Measurements from ENCODE around the gene RNF32. TPM values are rescaled to one million over a fixed set of nuclear protein-coding genes. Genes with fewer than 3 reads are reported as not detected.

Gene RNF32
- 0.55 TPM in 1 of 2 replicates, not detected in the other for total RNA-seq (2014; rRNA removed; shearing (Covaris generic))
- 0.43 TPM in 1 of 2 replicates, not detected in the other for polyA plus RNA-seq (2015; cell fraction: cytosol; rRNA removed)
- 1.0 and 2.1 TPM in 2 replicates for polyA plus RNA-seq (2015; cell fraction: nucleus; rRNA removed)

DNA sequence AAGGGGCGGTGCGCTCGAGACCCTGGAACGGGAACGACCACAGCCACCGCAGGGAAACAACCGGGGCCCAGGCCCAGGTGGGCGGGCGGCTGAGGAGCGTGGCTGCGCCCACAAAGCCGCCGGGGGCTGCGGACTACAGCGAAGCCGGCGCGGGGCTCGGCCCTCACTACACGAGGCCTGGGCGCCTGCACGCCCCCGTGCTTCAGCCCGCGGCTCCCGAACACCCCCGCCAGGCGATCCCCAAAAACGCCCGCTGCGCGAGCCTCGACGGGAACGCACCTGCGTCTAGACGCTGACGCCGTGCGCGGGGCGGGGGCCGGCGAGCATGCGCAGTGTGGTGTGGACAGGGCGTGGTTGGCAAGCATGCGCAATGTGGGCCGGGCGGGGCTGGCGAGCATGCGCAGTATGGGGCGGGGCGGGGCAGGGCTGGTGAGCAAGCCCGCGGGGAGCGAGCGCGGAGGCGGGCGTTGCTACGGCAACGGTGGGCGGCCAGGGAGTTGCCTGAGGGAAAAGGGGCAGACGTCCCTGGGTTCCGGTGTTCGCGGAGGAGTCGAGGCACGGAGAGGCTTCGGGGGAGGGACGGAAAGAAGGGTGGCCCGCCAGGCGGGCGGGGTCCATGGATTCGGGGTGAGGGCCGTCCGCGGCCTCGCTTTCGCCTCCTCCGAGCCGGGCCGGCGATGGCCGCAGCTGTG lies at the start of gene RNF32:
RNF32 (plus strand) TSS at position 518 of the 692 bp plus-strand sequence. CDS start 3,104 bp downstream, outside the sequence.
- peak; percentile 84 for DNase-seq (ENCODE audit: low read depth, low spot score)
- in situ Hi-C loops (cut with HindIII; ENCODE audit: low pct_unique_long_range_greater_than_20kb, low sequenced_read_pairs) = no loop called here

DNA sequence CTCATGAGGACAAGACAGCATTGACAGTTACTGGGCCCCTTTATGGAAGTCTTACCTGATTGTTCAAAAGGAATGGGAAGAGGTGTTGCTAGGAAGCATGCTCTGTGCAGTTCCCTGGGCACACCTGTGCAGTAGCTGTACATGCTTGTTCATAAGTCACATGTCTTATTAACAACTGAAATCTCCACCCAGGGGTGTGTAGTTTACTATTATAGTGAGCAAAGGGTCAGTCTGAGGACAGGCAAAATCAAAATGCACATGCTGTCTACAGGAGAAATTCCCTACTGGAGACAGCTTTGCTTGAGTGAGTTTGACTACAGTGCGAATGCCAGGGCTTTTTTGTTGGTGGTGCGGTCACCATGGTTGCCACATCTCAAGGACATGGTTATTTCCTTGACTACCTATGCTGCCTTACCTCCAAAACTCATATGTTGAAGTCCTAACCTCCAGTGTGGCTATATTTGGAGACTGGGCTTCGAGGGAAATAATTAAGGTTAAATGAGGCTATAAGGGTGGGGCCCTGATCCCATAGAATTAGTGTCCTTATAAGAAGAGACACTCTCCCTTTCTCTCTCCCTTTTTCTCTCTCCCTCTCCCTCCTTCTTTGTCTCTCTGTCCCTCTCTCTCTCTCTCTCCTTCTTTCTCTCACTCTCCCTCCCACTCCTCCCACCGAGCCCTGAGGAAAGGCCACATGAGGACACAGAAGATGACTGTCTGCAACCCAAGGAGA lies 48.3 kb upstream of the RNF32 start:
- in situ Hi-C loops (cut with HindIII; ENCODE audit: low pct_unique_long_range_greater_than_20kb, low sequenced_read_pairs) = no loop called here

DNA sequence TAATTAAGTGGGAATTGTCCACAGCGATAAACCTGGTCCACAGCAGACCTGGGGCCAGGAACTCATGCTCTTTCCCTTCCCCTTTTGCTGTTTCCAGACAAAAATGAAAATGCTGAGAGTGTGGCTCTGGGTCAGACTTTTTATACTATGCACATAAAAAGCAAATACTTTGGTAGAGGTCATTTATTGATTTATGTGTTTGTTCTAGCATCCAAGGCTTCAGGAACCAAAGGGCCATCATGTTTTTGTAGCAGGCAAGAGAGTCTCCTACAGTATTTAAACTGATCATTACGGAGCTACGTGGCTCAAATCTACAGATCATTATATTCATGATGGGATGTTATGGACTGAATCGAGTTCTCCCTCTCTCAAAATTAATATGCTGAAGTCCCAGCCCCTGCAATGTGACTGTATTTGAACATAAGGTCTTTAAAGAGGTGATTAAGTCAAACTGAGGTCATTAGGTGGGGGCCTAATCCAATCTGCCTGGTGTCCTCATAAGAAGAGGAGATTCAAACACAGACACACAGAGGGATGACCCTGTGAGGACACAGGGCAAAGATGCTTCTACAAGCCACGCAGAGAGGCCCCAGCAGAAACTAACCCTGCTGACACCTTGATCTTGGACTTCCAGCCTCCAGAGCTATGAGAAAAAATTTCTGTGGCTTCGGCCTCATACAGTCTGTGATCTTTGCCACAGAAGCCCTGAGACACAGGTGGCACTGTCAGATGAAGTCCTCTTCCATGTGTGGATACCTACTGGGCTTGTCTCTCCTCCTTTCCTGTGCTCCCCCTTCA lies 46.1 kb upstream of the RNF32 start:
- in situ Hi-C loops (cut with HindIII; ENCODE audit: low pct_unique_long_range_greater_than_20kb, low sequenced_read_pairs) = no loop called here

More for the DNA sequence above, 48.3 kb upstream of the RNF32 start:
- no peak for DNase-seq (ENCODE audit: low read depth, low spot score)

DNA sequence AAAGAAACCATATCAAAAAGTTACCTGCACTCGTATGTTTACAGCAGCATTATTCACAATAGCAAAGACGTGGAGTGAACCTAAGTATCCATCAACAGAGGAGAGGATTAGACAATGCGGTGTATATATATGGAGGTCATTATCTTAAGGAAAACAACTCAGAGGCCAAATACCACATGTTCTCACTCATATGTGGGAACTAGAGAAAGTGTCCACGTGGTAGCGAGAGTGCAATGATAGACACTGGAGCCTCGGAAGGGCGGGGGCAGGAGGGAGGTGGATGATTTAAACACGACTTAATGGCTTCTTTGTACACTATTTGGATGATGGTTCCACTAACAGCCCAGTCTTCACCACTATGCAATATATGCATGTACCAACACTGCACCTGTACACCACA lies 40.1 kb upstream of the RNF32 start:
- DNase-seq (ENCODE audit: low read depth, low spot score) = no peak
- in situ Hi-C loops (cut with HindIII; ENCODE audit: low pct_unique_long_range_greater_than_20kb, low sequenced_read_pairs) = no loop called here

More for the DNA sequence above, 46.1 kb upstream of the RNF32 start:
- no peak for DNase-seq (ENCODE audit: low read depth, low spot score)

DNA sequence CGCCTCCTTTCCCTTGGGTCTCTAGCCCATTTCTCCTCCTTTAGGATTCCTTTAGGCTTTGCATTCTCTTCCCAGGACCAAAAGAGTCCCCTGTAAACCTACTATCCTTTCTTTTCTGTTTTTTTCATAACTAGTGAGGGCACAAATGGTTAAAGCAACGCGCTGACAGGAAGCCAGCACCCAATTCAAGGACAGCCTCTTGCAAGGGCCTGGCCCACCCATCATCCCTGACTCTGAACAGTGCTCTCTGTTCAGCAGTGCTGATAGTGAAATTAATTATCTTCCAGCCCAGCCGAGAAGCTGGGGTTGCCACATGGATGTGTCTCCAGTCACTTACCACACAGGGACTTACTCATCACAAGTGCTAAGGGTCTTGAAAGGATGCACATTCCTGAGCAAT lies 38.3 kb upstream of the RNF32 start:
- DNase-seq (ENCODE audit: low read depth, low spot score) = no peak
- in situ Hi-C loops (cut with HindIII; ENCODE audit: low pct_unique_long_range_greater_than_20kb, low sequenced_read_pairs) = no loop called here

DNA sequence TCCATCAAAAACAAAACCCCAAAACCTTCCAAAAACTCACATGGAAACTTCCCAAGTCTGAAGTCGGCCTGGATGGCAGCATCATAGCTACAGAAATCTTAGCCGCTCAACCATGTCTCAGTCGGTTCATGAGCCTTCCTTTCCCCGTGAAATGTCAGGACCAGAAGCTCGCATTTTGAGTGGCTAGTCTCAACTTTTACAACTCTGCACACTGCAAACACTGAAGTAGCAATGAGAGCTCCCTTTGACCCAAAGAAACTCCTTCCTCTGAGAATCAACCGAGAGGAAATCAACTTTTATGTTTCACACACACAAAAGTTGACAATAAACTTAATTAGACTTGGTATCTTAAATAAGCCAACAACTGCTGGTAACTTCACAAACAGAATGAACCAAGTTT lies 37.6 kb upstream of the RNF32 start:
- no peak for DNase-seq (ENCODE audit: low read depth, low spot score)

DNA sequence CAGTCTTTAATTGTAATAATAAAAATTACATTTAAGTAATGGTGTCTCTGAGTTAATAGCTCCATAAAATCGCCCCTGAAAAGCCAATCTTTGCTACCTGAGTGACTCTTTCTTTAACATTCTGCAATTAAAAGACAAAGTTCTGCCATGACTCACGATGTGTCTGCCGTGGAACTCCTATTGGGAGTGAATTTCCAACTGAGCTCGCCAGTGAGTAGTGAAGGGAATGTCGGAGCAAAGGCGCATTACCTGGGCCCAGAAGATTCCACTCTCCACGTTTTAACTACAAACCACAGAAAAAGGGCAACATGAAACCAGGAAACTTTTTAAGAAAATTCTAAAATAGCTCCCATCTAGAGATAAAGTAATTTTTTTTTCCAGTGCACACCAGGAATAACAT lies 36.9 kb upstream of the RNF32 start:
- in situ Hi-C loops (cut with HindIII; ENCODE audit: low pct_unique_long_range_greater_than_20kb, low sequenced_read_pairs) = no loop called here
- no peak for DNase-seq (ENCODE audit: low read depth, low spot score)

More for the DNA sequence above, 37.6 kb upstream of the RNF32 start:
- in situ Hi-C loops (cut with HindIII; ENCODE audit: low pct_unique_long_range_greater_than_20kb, low sequenced_read_pairs) = no loop called here

DNA sequence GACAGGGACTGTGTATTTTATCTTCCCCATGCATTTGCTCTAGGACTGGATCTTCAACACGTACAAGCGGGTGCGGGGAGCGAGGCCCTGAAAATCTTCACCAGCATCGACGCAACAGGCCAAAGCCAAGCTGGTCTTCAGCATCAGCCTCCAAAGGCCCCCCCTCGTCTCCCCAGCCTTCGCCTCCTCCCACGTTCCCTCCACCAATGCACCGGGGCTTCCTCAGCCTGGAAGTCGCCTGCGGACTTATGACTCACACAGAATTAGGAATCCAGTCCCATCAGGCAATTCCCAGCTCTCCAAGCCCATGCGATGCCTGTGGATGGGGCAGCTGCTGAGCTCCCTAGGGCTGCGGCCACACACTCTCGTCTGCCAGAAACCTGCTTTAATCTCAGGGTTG lies 36.3 kb upstream of the RNF32 start:
- no peak for DNase-seq (ENCODE audit: low read depth, low spot score)

DNA sequence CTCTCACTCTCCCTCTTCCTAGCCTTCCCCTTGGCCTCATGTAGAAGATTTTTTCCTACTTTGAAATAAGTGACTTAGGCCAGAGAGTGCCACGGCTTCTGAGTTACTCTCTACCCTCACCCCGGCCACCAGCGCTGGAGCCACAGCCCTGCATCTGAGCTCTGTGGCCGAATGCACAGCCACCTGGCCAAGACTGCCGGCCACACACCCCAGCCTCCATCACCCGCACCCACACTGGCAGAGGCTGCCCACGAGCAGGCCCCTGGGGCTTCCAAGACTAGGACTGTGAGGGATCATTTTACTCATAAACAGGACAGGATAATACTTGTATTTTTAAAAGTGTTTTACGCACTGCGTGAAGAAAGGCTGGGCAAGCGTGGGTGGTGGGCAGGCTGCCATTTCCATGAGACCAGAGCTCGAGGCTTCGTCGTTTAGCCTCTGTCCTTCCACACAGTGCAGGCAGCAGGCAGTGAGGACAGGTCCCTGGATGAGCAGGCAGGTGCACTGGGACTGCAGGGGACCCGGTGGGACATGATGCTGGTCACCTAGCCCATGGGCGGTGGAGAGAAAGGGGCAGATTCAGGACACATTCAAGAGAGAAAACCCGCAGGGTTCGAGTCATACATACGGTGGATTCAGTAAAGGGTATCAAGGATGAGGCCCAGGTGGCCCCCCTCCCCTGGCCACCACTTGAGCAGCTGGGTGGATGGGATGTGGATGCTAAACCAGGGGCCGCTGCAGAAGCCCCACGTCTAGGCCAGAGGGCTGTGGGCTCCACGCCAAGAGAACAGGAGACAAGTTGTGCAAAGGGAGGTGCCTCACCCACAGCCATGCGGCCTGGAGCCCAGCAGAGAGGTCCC lies 35.5 kb upstream of the RNF32 start:
- no peak for DNase-seq (ENCODE audit: low read depth, low spot score)
- in situ Hi-C loops (cut with HindIII; ENCODE audit: low pct_unique_long_range_greater_than_20kb, low sequenced_read_pairs) = no loop called here

More for the DNA sequence above, 36.3 kb upstream of the RNF32 start:
- in situ Hi-C loops (cut with HindIII; ENCODE audit: low pct_unique_long_range_greater_than_20kb, low sequenced_read_pairs) = no loop called here

DNA sequence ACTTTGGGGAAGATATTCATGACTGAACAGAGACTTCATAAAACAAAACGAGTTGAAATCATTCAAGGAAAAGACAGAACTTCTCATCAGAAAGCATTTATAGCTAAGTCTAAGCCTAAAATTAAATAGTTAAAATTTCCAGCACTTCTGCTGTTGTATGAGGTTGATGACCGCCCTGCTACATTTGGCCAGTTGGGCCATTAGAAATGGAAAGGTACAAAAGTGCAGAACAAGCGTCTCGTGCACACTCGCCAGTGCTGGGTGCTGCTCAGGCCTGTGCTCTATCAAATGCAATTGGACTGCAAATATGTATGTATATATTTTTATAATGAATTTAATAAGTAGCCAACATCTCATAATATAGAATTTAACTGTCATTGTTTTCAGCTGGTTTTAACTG lies 34.4 kb upstream of the RNF32 start:
- no peak for DNase-seq (ENCODE audit: low read depth, low spot score)
- in situ Hi-C loops (cut with HindIII; ENCODE audit: low pct_unique_long_range_greater_than_20kb, low sequenced_read_pairs) = no loop called here

DNA sequence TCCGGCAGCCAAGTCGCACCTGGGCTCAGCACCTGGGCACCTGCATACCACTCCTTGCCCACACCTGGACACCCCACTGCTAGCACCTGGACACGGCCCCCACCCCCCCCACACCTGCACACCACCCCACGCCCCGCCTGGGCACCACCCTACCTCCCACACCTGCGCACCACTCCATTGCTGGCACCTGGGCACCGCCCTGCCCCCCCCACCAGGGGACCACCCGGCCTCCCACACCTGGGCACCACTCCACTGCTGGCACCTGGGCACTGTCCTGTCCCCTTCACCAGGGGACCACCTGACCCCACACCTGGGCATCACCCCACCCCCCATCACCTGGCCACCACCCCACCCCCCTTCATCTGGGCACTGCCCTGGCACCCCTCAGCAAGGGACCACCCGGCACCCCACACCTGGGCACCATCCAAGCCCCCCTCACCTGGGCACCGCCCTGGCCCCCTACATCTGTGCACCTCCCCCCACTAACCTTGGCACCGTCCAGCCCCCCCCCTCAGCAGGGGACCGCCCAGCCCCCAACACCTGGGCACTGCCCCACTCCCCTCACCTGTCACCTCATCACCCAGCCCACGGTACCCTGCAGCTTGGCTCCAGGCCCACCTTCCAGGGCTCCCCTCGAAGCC lies 33.8 kb upstream of the RNF32 start:
- DNase-seq (ENCODE audit: low read depth, low spot score) = no peak
- in situ Hi-C loops (cut with HindIII; ENCODE audit: low pct_unique_long_range_greater_than_20kb, low sequenced_read_pairs) = no loop called here

DNA sequence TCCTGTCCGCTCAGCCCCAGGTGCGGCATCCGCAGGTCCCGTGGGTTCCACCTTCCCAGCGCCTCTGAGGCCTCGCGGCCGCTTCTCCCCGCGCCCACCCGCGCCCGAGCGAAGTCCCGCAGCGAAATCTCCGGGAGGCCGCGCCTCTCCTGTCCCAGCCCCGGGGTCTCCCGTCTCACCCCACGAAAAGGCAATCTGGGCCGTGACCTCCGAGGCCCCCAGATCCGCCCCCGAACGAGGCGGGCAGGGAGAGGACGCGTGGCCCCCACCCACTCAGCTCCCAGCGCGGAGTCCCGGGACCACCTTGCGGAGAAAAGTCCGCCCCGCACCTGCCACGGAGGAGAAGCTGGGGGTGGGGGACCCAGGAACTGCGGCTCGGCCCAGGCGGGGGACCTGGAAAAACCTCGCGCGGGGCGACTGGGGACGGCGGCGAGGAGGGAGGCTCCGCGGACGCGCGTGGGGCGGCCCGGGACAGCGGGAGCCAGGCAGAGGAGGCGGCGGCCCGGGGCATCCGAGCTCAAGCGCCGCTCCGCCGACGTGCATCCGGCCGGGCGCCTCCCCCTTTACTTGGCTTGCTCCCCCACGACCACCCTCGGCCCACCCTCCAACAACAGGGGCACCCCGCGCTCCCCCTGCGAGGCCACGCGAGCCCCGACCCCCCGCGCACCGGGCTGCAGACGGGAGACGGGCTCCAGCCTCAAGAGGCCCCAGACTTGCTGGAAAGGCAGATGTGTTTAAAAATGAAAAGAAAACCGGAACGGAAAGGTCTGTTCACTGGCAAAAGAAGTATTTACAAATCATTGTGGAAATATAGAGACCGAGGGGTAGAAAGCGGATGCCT lies 33.0 kb upstream of the RNF32 start:
- no peak for DNase-seq (ENCODE audit: low read depth, low spot score)
- in situ Hi-C loops (cut with HindIII; ENCODE audit: low pct_unique_long_range_greater_than_20kb, low sequenced_read_pairs) = no loop called here

DNA sequence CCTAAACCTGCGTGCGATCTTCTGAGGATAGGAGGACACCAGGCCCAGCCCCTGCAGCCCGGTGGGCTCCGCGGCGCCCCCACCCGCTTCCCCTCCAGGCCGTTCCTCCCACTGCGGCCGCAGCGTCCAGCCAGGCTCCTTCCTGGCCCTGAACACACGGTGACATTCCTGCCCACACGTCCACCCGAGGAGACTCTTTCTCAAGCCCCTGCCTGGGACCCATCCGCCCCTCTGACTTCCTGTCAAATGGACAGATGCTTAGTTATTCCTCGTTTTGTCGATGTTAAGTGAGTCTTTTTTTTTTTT lies 32.4 kb upstream of the RNF32 start:
- in situ Hi-C loops (cut with HindIII; ENCODE audit: low pct_unique_long_range_greater_than_20kb, low sequenced_read_pairs) = no loop called here

DNA sequence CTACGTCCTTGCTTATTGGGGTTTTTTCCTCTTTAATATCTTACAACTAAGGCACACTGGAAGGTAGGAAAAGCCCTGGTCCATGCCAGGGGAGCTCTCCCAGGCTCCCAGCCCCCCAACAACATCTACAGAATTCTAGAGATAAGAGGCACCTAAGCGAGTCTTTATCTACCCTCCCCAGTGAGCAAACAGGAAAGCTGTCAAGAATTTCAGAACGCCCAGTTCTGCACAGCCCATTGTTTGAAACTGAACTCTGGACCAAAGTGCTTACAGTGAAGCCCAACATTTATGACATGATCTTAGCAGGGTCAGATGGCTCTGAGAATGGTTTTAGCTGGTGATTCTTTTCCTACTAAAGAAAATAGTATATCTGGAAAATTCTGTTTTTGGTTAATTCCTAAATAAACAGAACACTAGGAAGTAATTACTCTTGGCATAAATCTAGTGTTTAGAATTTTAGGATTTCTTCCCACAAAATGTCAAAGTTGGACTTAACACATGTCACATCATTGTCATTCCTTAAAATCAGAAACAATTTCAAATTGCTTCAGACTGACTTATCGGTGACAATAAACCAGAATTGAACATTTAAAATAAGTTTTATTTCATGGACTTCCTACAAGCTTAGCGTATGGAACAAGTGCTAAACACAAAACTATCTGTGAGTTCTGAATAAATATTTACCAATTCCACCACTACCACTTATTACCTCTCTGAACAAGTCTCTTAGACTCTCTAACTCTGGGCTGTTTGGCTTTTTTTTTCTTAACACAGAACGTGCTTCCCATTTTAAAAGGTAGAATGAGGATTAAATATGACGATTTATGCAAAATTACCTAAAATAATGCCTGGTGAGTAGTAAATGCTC lies 31.3 kb upstream of the RNF32 start:
- in situ Hi-C loops (cut with HindIII; ENCODE audit: low pct_unique_long_range_greater_than_20kb, low sequenced_read_pairs) = no loop called here
- DNase-seq (ENCODE audit: low read depth, low spot score) = no peak

More for the DNA sequence above, 32.4 kb upstream of the RNF32 start:
- no peak for DNase-seq (ENCODE audit: low read depth, low spot score)

DNA sequence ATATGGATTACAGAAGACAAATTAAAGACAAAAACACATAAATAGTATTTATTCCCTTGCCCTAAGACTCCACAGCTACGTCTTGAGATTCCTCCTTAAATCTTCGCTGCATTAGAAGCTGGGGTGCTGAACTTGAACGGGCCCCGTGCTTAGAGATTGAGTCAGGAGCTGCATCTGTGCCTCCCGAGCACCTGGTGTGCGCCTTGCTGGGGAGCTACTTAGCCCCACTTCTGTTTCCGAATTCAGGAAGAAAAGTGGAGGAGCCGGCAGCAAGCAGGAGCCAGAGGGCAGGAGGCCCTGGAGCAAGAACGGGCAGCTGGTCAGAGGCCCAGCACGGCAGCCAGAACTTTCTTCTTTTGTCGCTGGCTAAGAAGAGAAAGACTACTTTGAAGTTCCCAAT lies 30.4 kb upstream of the RNF32 start:
- in situ Hi-C loops (cut with HindIII; ENCODE audit: low pct_unique_long_range_greater_than_20kb, low sequenced_read_pairs) = no loop called here
- DNase-seq (ENCODE audit: low read depth, low spot score) = no peak
